Progenitor cell of endocrine pancreas (in vitro differentiated cells): ENCODE data around the gene MPP1. TPM values are rescaled to one million over a fixed set of nuclear protein-coding genes. Genes with fewer than 3 reads are reported as not detected.
"Not testable (repeated sequence)": the region's sequence is repeated elsewhere in the genome, so short reads cannot be mapped to it uniquely, and the experiment has no call there.

Experiments used
- DNase-seq: peaks from one replicate; pipeline ENCODE4 v3.0.0; 2021; ENCODE audit warnings: low spot score; ENCODE audit not compliant: unreplicated experiment
- H3K27ac Mint-ChIP-seq: 2 replicates; pipeline ENCODE4 v1.8.0; 2021; ENCODE audit warnings: mild to moderate bottlenecking, moderate library complexity, mixed read lengths
- H3K27me3 Mint-ChIP-seq: 2 replicates; pipeline ENCODE4 v1.8.0; 2021; ENCODE audit warnings: mixed read lengths
- H3K36me3 Mint-ChIP-seq: 2 replicates; pipeline ENCODE4 v1.8.0; 2022; ENCODE audit warnings: mixed read lengths; ENCODE audit not compliant: insufficient read depth
- H3K4me1 Mint-ChIP-seq: 2 replicates; pipeline ENCODE4 v1.8.0; 2021; ENCODE audit warnings: low read depth, mixed read lengths
- H3K4me3 Mint-ChIP-seq: 2 replicates; pipeline ENCODE4 v1.8.0; 2021; ENCODE audit warnings: low read depth, mild to moderate bottlenecking, moderate library complexity, mixed read lengths
- H3K9me3 Mint-ChIP-seq: 2 replicates; pipeline ENCODE4 v1.8.0; 2021; ENCODE audit warnings: low read depth, mixed read lengths
- CTCF ChIP-seq: fragments of 200-600 bp; sonication (generic); IDR thresholded peaks from one replicate; pipeline ENCODE4 v1.5.0; 2021; ENCODE audit warnings: antibody characterized with exemption, mild to moderate bottlenecking; ENCODE audit not compliant: unreplicated experiment
- total RNA-seq: library from RNA; stranded (reverse); gene quantifications from 2 replicates; pipeline ENCODE4 v1.2.1, GENCODE V29; 2021

The MPP1 gene
- total RNA-seq, 1 donor from 2014 or later, result 4.9 TPM

GRCh38 chrX:154818916-154819770 lies 13.9 kb upstream of the MPP1 start:
- no peak for DNase-seq
- no peaks in the 10 kb centered on the region for H3K36me3 Mint-ChIP-seq
- H3K9me3 Mint-ChIP-seq, result peaks cover 10% of the 10 kb centered on the region
- TF ChIP-seq CTCF, result no peak
- H3K4me3 Mint-ChIP-seq, result no peak overlapping the region
- no peaks in the 10 kb centered on the region for H3K4me1 Mint-ChIP-seq
- H3K27me3 Mint-ChIP-seq, result no peaks in the 10 kb centered on the region
- no peak overlapping the region for H3K27ac Mint-ChIP-seq

GRCh38 chrX:154817048-154817618 lies 11.8 kb upstream of the MPP1 start:
- not testable (repeated sequence) for H3K27ac Mint-ChIP-seq, H3K4me1 Mint-ChIP-seq, H3K4me3 Mint-ChIP-seq, H3K9me3 Mint-ChIP-seq, DNase-seq, H3K36me3 Mint-ChIP-seq, H3K27me3 Mint-ChIP-seq

- not testable (repeated sequence) for H3K4me3 Mint-ChIP-seq, DNase-seq, H3K9me3 Mint-ChIP-seq, H3K4me1 Mint-ChIP-seq, H3K27ac Mint-ChIP-seq, H3K36me3 Mint-ChIP-seq, H3K27me3 Mint-ChIP-seq
Measured at GRCh38 chrX:154816326-154816898, 11.1 kb upstream of the MPP1 start.

GRCh38 chrX:154815274-154815818 lies 10.1 kb upstream of the MPP1 start:
- no peak for TF ChIP-seq CTCF
- Mint-ChIP-seq H3K27me3 (no peaks in the 10 kb centered on the region), H3K27ac (no peak overlapping the region), H3K4me1 (no peaks in the 10 kb centered on the region), H3K4me3 (no peak overlapping the region), H3K9me3 (peaks cover 7% of the 10 kb centered on the region), H3K36me3 (no peaks in the 10 kb centered on the region)
- DNase-seq, result no peak

GRCh38 chrX:154813801-154814200 lies 8.5 kb upstream of the MPP1 start:
- no peaks in the 10 kb centered on the region for H3K27me3 Mint-ChIP-seq
- H3K4me3 Mint-ChIP-seq, result no peak overlapping the region
- no peak for TF ChIP-seq CTCF
- no peak for DNase-seq
- H3K9me3 Mint-ChIP-seq, result peaks cover 7% of the 10 kb centered on the region
- H3K36me3 Mint-ChIP-seq, result no peaks in the 10 kb centered on the region
- H3K4me1 Mint-ChIP-seq, result no peaks in the 10 kb centered on the region
- H3K27ac Mint-ChIP-seq, result no peak overlapping the region

- peaks cover 18% of the 10 kb centered on the region for H3K9me3 Mint-ChIP-seq
- no peak overlapping the region for H3K4me3 Mint-ChIP-seq
- H3K4me1 Mint-ChIP-seq, result no peaks in the 10 kb centered on the region
- H3K27ac Mint-ChIP-seq, result no peak overlapping the region
- no peak for DNase-seq
- no peaks in the 10 kb centered on the region for H3K36me3 Mint-ChIP-seq
- no peaks in the 10 kb centered on the region for H3K27me3 Mint-ChIP-seq
- no peak for TF ChIP-seq CTCF
Measured at GRCh38 chrX:154812341-154813101, 7.2 kb upstream of the MPP1 start.
